Brain microvascular endothelial cell (primary cell): ENCODE measurements around the gene SLC46A3.

Experiments
- DNase-seq: peaks from one replicate; pipeline ENCODE4 v3.0.0-alpha.2; 2020
- H3K27ac ChIP-seq: fragments of 250-450 bp; sonication (Bioruptor Pico); 2 replicates; pipeline ENCODE4 v1.5.1; 2020; ENCODE audit warnings: mild to moderate bottlenecking, moderate library complexity
- H3K27me3 ChIP-seq: fragments of 250-450 bp; sonication (Bioruptor Pico); replicated peaks from 2 replicates; pipeline ENCODE4 v1.5.1; 2020; ENCODE audit warnings: mild to moderate bottlenecking
- H3K36me3 ChIP-seq: fragments of 250-450 bp; sonication (Bioruptor Pico); replicated peaks from 2 replicates; pipeline ENCODE4 v1.5.1; 2020; ENCODE audit warnings: mild to moderate bottlenecking
- H3K4me3 ChIP-seq: 2 replicates; pipeline ENCODE4 v1.5.1; 2011; ENCODE audit warnings: low read depth, mild to moderate bottlenecking, control low read depth, low read length, moderate library complexity
- in situ Hi-C: cut with HindIII; loops from 2 replicates; pipeline ENCODE4 v1.10.0; 2017; ENCODE audit warnings: low sequenced_read_pairs, low pct_ligation_motif_present
- TF ChIP-seq, protein P1 (sequence below): IDR thresholded peaks from 2 replicates; pipeline ENCODE4 v1.5.1; 2011; ENCODE audit warnings: low read depth, mild to moderate bottlenecking, moderate library complexity, low read length, control low read depth, inconsistent platforms; ENCODE audit errors: missing control alignments

Gene SLC46A3

DNA sequence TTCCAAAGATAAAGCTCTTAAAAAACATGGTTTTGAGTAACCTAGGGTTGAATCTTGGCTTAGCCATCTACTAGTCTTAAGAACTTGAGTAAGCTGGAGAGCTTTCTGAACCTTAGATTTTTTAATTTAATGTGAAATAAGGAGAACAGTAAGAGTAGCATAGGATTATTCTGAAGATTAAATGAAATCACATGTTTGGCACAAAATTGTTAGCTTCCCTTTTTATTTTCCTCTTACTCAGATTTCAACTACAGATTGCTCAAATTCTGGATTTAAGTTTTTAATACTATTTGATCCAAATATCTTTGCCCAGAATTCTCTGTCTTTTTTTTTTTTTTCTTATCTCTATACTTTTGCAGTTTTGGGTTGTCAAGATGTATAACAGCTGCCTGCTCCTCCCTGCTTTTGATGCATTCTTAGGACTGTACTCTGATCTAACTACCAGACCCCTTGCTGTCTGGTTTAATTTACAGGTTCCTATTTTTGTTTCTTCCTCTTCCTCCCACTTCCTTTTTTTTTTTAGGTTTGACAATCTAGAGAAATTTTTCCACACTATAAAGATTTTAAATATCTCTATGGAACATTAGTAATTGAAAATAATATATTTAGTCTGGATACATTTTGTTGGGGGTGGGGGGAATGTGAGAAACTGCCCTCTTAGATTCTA lies 47.5 kb downstream of the SLC46A3 start:
- in situ Hi-C loops, result no loop called here
- Histone ChIP-seq H3K36me3 (peaks cover 94% of the 10 kb centered on the region), H3K27ac (no peak overlapping the region)

GRCh38 chr13:28666897-28667488 lies 51.8 kb downstream of the SLC46A3 start:
- TF ChIP-seq, protein P1, sequence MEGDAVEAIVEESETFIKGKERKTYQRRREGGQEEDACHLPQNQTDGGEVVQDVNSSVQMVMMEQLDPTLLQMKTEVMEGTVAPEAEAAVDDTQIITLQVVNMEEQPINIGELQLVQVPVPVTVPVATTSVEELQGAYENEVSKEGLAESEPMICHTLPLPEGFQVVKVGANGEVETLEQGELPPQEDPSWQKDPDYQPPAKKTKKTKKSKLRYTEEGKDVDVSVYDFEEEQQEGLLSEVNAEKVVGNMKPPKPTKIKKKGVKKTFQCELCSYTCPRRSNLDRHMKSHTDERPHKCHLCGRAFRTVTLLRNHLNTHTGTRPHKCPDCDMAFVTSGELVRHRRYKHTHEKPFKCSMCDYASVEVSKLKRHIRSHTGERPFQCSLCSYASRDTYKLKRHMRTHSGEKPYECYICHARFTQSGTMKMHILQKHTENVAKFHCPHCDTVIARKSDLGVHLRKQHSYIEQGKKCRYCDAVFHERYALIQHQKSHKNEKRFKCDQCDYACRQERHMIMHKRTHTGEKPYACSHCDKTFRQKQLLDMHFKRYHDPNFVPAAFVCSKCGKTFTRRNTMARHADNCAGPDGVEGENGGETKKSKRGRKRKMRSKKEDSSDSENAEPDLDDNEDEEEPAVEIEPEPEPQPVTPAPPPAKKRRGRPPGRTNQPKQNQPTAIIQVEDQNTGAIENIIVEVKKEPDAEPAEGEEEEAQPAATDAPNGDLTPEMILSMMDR, result no peak
- H3K36me3 ChIP-seq, result peaks cover 94% of the 10 kb centered on the region
- no peak overlapping the region for H3K4me3 ChIP-seq
- in situ Hi-C loops, result no loop called here
- no peak for DNase-seq
- no peaks in the 10 kb centered on the region for H3K27me3 ChIP-seq
- H3K27ac ChIP-seq, result no peak overlapping the region

More for the DNA sequence above, 47.5 kb downstream of the SLC46A3 start:
- DNase-seq, result no peak
- no peaks in the 10 kb centered on the region for H3K27me3 ChIP-seq
- TF ChIP-seq, protein P1, result no peak
- H3K4me3 ChIP-seq, result no peak overlapping the region

- in situ Hi-C loops, result no loop called here
- TF ChIP-seq, protein P1, result no peak
- no peaks in the 10 kb centered on the region for H3K27me3 ChIP-seq
- peak overlapping the region; percentile 99 for H3K4me3 ChIP-seq
- peaks cover 34% of the 10 kb centered on the region for H3K36me3 ChIP-seq
- DNase-seq, result peak; percentile 37
- H3K27ac ChIP-seq, result peak overlapping the region; percentile 100
These were observed 59.2 kb downstream of the SLC46A3 start for GRCh38 chr13:28659621-28659970.

GRCh38 chr13:28658796-28659620 lies 59.8 kb downstream of the SLC46A3 start, which contains the start of gene POMP:
Gene POMP, plus strand, starts transcription at chr13:28659130. Its CDS starts 55 bp downstream, at chr13:28659185.
- Histone ChIP-seq H3K27me3 (no peaks in the 10 kb centered on the region), H3K4me3 (peak within 1 kb of the TSS; percentile 99), H3K36me3 (peaks cover 30% of the 10 kb centered on the region), H3K27ac (peak within 1 kb of the TSS; percentile 100)
- TF ChIP-seq, protein P1, result peak; percentile 12
- DNase-seq, result peak; percentile 92
- in situ Hi-C loops, result no loop called here

- Histone ChIP-seq H3K4me3 (peak overlapping the region; percentile 99), H3K27ac (peak overlapping the region; percentile 100), H3K27me3 (no peaks in the 10 kb centered on the region), H3K36me3 (peaks cover 25% of the 10 kb centered on the region)
- TF ChIP-seq, protein P1, result no peak
- in situ Hi-C loops, result no loop called here
- DNase-seq, result no peak
These were observed 60.3 kb downstream of the SLC46A3 start for GRCh38 chr13:28658539-28658795.
